NCI-H2227 (cell line): ENCODE measurements around the gene CST7.

Experiments
- DNase-seq: peaks from one replicate; lab custom pipeline; 2025; ENCODE audit not compliant: unreplicated experiment; lab: John Stamatoyannopoulos, UW

The CST7 gene

GRCh38 chr20:24984961-24985640, 36.0 kb downstream of the CST7 start:
- no peak for DNase-seq

- no peak for DNase-seq
Observed at GRCh38 chr20:24985802-24986201, 36.7 kb downstream of the CST7 start.

- DNase-seq = no peak
Observed at GRCh38 chr20:24986436-24987015, 37.5 kb downstream of the CST7 start.

GRCh38 chr20:24987244-24987643, 38.2 kb downstream of the CST7 start:
- no peak for DNase-seq

- no peak for DNase-seq
Observed at GRCh38 chr20:24987873-24988835, 39.1 kb downstream of the CST7 start.

- DNase-seq = no peak
Observed at GRCh38 chr20:24989162-24989561, 40.1 kb downstream of the CST7 start.

GRCh38 chr20:24990810-24991252, 41.8 kb downstream of the CST7 start:
- DNase-seq = no peak

GRCh38 chr20:24991897-24992486, 42.9 kb downstream of the CST7 start:
- DNase-seq = peak; percentile 60

- peak; percentile 97 for DNase-seq
Observed at GRCh38 chr20:24992487-24993205, 43.6 kb downstream of the CST7 start, which contains the start of gene APMAP. Gene APMAP (minus strand): TSS chr20:24992751. CDS start chr20:24992688, 63 bp downstream.

- peak; percentile 51 for DNase-seq
Observed at GRCh38 chr20:24993337-24994185, 44.5 kb downstream of the CST7 start.

GRCh38 chr20:24994186-24994465, 45.1 kb downstream of the CST7 start:
- no peak for DNase-seq

- DNase-seq = peak; percentile 86
Observed at GRCh38 chr20:24994470-24995368, 45.6 kb downstream of the CST7 start.

- no peak for DNase-seq
Observed at GRCh38 chr20:24995741-24996448, 46.8 kb downstream of the CST7 start.

- DNase-seq = no peak
Observed at GRCh38 chr20:24996449-24997377, 47.6 kb downstream of the CST7 start.

- DNase-seq = no peak
Observed at GRCh38 chr20:24998121-24998520, 49.1 kb downstream of the CST7 start.

- DNase-seq = no peak
Observed at GRCh38 chr20:24998631-24999445, 49.8 kb downstream of the CST7 start.
